DMS114 treated with DMSO at 0.1 percent for 48 hours (cell line): Measurements from ENCODE around the gene SBNO2.

Experiments used
- DNase-seq: peaks from one replicate; lab custom pipeline; 2025; ENCODE audit not compliant: unreplicated experiment; lab: John Stamatoyannopoulos, UW

Gene SBNO2

DNA sequence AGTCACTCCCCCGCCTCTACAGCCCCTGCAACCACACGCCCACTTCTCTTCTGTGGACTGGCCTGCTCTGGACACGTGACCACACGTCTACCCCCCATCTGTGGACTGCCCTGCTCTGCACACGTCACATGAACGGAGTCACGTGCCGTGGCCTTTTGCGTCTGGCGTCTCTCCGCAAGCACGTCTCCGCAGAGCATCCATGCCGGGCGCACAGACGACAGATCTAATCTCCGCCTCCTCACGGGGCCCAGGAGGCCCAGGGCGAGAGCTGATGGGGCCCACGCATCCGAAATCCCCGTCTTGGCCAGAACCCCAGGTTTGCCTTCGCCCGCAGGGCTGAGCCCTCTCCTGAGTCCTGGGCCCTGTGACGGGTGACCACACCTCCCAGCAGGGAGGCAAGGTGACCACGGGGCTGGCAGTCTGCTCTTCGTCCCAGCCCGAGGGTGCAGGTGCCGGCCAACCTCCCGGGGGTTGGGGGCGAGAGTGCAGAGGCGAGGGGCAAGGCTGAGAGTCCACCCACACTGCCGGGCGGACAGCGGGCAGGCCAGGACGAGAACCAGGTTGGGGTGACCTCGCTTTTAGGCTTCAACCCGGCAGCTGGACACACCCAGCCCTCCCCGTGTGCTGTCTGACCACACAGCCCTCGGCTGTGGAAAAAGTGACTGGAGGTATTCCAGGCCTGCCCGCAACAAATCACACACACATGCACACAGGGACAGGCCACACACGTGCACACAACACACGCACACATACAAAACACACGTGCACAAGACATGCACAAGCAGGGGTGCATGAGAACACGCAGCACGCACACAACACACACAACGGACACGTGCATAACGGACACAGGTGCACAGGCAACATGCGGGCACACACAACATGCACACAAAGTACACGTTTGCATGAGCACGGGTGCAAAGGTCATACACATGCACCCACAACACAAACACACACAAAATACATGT lies 3.9 kb downstream of the SBNO2 start:
- no peak for DNase-seq

DNA sequence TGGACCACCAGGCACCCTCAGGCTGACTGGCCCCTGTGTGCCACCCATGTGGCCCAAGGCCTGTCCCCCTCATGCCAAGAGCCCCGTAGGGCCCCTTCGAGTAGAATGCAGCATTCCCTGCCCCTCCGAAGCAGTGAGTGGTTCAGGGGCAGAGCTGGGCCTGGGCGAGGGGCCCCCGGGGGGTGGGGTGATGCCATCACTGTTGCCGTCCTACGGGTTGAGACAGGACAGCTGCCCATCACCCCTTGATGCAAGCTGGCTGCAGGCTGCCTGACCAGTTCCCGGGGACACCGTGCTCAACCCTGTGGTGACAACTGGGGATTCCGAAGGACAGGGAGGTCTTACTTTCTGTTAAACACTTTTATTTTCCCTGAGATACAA lies 4.7 kb downstream of the SBNO2 start:
- no peak for DNase-seq

- no peak for DNase-seq
Observed at GRCh38 chr19:1168572-1169410, 5.3 kb downstream of the SBNO2 start.

GRCh38 chr19:1167687-1168571 lies 6.1 kb downstream of the SBNO2 start:
- DNase-seq, result no peak

- no peak for DNase-seq
Observed at GRCh38 chr19:1166872-1167573, 7.0 kb downstream of the SBNO2 start.

DNA sequence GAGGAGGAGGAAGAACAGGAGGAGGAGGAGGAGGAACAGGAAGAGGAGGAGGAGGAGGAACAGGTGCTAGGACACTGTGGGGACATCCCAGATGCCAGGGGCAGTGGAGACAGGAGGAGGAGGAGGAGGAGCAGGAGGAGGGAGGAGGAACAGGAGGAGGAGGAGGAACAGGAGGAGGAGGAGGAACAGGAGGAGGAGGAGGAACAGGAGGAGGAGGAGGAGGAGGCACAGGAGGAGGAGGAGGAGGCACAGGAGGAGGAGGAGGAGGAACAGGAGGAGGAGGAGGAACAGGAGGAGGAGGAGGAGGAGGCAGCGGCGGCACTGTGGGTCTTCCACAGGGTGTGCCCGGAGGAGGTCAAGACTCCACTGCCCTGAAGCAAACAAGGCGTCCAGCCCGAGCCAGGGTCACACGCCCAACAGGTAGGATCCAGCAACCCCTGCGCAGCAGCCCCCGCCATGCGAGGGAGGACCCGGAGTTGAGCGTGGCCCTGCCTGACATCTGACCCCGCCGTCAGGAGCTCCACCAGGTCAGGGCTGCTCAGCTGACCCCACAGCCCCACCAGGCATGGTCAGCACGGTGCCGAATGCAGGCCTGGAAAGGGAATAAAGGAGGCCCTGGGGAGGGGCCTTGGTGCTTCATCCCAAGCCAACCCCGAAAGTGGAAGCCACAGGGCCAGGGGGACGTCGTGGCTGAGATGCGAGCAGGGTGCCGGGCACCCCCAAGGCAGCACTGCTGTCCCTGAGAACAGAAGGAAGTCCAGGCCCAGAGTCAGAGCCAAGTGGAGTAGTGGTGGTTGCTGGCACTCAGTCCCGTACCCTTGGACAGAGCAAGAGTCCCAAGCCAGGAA lies 9.2 kb downstream of the SBNO2 start:
- DNase-seq, result no peak

GRCh38 chr19:1163934-1164683 lies 10.0 kb downstream of the SBNO2 start:
- no peak for DNase-seq

- no peak for DNase-seq
Observed at GRCh38 chr19:1163283-1163933, 10.7 kb downstream of the SBNO2 start.

- DNase-seq, result no peak
Observed at GRCh38 chr19:1162404-1163282, 11.4 kb downstream of the SBNO2 start.

DNA sequence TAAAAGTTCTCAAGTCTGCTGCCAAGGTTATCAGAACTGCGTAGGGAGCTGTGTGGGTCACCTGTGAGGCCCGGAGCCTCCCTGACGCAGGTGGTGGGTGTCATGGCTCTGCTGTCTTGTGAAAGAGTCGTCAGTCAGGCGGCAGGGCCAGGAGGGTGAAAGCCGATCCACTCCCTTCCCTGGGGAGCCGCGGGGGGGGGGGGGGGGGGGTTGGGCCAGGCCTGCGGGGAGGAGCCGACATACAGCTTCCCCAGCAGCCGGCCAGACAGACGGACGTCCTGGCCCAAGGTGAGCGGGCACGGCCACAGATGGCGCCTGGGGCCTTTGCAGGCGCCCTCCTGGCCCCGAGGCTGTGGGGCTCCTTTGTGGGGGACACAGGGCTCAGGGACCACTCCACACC lies 12.4 kb downstream of the SBNO2 start:
- DNase-seq, result no peak

- no peak for DNase-seq
Observed at GRCh38 chr19:1159864-1160595, 14.0 kb downstream of the SBNO2 start.

GRCh38 chr19:1158885-1159448 lies 15.1 kb downstream of the SBNO2 start:
- no peak for DNase-seq

- no peak for DNase-seq
Observed at GRCh38 chr19:1157931-1158884, 15.9 kb downstream of the SBNO2 start.

DNA sequence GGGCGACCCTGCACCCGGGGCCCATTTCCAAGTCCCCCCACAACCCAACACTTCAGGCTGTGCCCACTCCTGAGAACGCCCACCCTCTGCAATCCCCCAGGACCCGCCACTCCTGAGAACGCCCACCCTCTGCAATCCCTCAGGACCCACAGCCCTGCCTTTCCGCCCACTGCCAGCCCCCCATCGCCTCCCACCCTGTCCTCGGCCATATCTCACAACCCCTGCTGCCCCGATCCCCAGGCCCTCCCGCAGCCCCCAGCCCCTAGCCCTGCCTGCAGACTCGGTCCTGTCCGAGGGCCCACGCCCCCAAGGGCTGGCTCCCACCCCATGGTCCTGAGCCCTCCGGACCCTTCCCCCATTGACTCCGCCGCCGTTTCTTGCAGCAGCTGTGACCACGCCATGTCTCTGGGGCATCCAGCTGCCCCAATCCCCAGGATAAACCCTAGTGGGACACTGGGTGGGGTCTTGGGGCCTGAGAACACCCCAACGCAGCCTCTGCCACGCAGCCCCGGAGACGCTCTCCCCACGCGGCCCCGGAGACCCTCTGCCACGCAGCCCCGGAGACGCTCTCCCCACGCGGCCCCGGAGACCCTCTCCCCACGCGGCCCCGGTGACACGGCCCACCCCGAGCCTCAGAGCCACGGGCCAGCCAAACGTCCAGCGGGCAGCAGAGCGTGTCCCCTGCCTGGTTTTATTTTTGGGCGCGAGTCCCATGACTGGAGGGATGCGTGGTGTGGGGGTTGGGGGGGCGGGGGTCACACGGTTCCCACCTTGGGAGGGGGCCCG lies 17.0 kb downstream of the SBNO2 start:
- no peak for DNase-seq
